Measurements from ENCODE around the gene PCDHA3. TPM values are rescaled to one million over a fixed set of nuclear protein-coding genes. Genes with fewer than 3 reads are reported as not detected.
"Not testable (repeated sequence)": the region's sequence is repeated elsewhere in the genome, so short reads cannot be mapped to it uniquely, and the experiment has no call there.

The PCDHA3 gene
- total RNA-seq, 2 experiments from 2014 or later = not detected

DNA sequence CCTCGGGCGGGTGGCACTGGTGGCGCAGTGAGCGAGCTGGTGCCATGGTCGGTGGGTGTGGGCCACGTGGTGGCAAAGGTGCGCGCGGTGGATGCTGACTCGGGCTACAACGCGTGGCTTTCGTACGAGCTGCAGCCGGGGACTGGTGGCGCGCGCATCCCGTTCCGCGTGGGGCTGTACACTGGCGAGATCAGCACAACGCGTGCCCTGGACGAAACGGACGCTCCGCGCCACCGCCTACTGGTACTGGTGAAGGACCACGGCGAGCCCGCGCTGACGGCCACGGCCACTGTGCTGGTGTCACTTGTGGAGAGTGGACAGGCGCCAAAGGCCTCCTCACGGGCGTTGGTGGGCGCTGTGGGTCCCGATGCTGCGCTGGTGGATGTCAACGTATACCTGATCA lies 8.0 kb downstream of the PCDHA3 start:
- ChIA-PET POLR2A (no interaction called here), CTCF (ENCODE audit: unreplicated experiment) (no interaction called here)
- TF ChIP-seq, protein P1, sequence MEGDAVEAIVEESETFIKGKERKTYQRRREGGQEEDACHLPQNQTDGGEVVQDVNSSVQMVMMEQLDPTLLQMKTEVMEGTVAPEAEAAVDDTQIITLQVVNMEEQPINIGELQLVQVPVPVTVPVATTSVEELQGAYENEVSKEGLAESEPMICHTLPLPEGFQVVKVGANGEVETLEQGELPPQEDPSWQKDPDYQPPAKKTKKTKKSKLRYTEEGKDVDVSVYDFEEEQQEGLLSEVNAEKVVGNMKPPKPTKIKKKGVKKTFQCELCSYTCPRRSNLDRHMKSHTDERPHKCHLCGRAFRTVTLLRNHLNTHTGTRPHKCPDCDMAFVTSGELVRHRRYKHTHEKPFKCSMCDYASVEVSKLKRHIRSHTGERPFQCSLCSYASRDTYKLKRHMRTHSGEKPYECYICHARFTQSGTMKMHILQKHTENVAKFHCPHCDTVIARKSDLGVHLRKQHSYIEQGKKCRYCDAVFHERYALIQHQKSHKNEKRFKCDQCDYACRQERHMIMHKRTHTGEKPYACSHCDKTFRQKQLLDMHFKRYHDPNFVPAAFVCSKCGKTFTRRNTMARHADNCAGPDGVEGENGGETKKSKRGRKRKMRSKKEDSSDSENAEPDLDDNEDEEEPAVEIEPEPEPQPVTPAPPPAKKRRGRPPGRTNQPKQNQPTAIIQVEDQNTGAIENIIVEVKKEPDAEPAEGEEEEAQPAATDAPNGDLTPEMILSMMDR (conservative IDR thresholded peaks at IDR 0.05; ENCODE audit: low read length) = no peak
- TF ChIP-seq EZH2phosphoT487 (IDR thresholded peaks at IDR 0.05; ENCODE audit: borderline replicate concordance, low read depth, low read length) = no peak
- Histone ChIP-seq H2AFZ (ENCODE audit: low read length) (no peak overlapping the region), H3K4me2 (ENCODE audit: low read length) (no peak overlapping the region), H3K36me3 (ENCODE audit: insufficient read depth, low read length) (no peaks in the 10 kb centered on the region), H3K4me3 (ENCODE audit: low read depth, low read length, poor library complexity, severe bottlenecking) (no peak overlapping the region), H3K9me3 (ENCODE audit: low read length) (no peaks in the 10 kb centered on the region), H4K20me1 (ENCODE audit: insufficient read depth, low read length) (no peaks in the 10 kb centered on the region), H3K9me2 (ENCODE audit: insufficient read depth, low read length) (no peaks in the 10 kb centered on the region), H3K27ac (ENCODE audit: low read depth, low read length, poor library complexity, severe bottlenecking) (no peak overlapping the region), H3K79me2 (ENCODE audit: insufficient read depth, low read depth, low read length) (no peaks in the 10 kb centered on the region), H3K4me1 (ENCODE audit: insufficient read depth, low read length, poor library complexity, severe bottlenecking) (no peaks in the 10 kb centered on the region)
- BruUV-seq (replicated peaks) = no TSS peak
- DNase-seq (ENCODE audit: low spot score) = no peak
- intact Hi-C loops (cut with micrococcal nuclease; ENCODE audit: unreplicated experiment) = no loop called here

DNA sequence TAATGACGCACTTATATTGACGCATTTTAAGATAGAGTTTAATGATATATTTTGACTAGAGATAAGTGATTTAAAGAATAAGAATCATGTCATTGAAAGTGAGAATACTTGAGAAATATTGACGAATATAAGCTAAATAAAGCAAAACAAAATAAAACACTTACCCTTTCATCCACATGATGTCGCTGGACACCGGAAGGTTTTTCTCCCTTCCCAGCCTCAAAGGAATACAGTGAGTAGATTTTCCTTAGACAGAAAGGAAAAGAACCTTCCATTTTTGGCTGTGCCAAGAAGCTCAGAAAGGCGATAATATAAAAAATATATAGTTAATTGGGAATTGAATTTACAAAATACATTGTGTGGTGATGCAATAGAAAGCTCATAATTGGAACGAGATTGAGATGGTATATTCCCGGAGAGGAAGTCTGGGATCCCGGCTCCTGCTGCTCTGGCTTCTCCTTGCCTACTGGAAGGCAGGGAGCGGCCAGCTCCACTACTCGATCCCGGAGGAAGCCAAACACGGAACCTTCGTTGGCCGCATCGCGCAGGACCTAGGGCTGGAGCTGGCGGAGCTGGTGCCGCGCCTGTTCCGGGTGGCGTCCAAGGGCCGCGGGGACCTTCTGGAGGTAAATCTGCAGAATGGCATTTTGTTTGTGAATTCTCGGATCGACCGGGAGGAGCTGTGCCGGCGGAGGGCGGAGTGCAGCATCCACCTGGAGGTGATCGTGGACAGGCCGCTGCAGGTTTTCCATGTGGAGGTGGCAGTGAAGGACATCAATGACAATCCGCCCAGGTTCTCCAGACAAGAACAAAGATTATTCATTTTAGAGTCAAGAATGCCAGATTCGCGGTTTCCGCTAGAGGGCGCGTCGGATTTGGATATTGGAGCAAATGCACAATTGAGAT lies 20.8 kb downstream of the PCDHA3 start, which contains the start of gene PCDHA5:
Gene PCDHA5, plus strand, starts transcription at position 239 of the 906 bp plus-strand sequence.
- Histone ChIP-seq H3K9me3 (ENCODE audit: low read length) (no peaks in the 10 kb centered on the region), H3K4me3 (ENCODE audit: low read depth, low read length, poor library complexity, severe bottlenecking) (no peak within 1 kb of the TSS), H3K36me3 (ENCODE audit: insufficient read depth, low read length) (no peaks in the 10 kb centered on the region), H3K79me2 (ENCODE audit: insufficient read depth, low read depth, low read length) (no peaks in the 10 kb centered on the region), H3K4me2 (ENCODE audit: low read length) (no peak within 1 kb of the TSS), H3K27ac (ENCODE audit: low read depth, low read length, poor library complexity, severe bottlenecking) (no peak within 1 kb of the TSS), H3K9me2 (ENCODE audit: insufficient read depth, low read length) (no peaks in the 10 kb centered on the region), H4K20me1 (ENCODE audit: insufficient read depth, low read length) (no peaks in the 10 kb centered on the region), H3K4me1 (ENCODE audit: insufficient read depth, low read length, poor library complexity, severe bottlenecking) (no peaks in the 10 kb centered on the region), H2AFZ (ENCODE audit: low read length) (no peak within 1 kb of the TSS)
- no peak for TF ChIP-seq EZH2phosphoT487 (IDR thresholded peaks at IDR 0.05; ENCODE audit: borderline replicate concordance, low read depth, low read length)
- TF ChIP-seq, protein P1 (conservative IDR thresholded peaks at IDR 0.05; ENCODE audit: low read length) = peak; percentile 93
- CTCF ChIA-PET (ENCODE audit: unreplicated experiment) = no interaction called here
- peak; percentile 52 for DNase-seq (ENCODE audit: low spot score)
- no TSS peak for BruUV-seq (replicated peaks)
- POLR2A ChIA-PET = no interaction called here
- intact Hi-C loops (cut with micrococcal nuclease; ENCODE audit: unreplicated experiment) = no loop called here

- DNase-seq (ENCODE audit: low spot score) = no peak
- no peaks in the 10 kb centered on the region for H3K79me2 ChIP-seq (ENCODE audit: insufficient read depth, low read depth, low read length)
- H3K9me3 ChIP-seq (ENCODE audit: low read length) = no peaks in the 10 kb centered on the region
- BruUV-seq (replicated peaks) = no TSS peak
- intact Hi-C loops (cut with micrococcal nuclease; ENCODE audit: unreplicated experiment) = no loop called here
- H3K4me2 ChIP-seq (ENCODE audit: low read length) = no peak overlapping the region
- no peak overlapping the region for H2AFZ ChIP-seq (ENCODE audit: low read length)
- TF ChIP-seq EZH2phosphoT487 (IDR thresholded peaks at IDR 0.05; ENCODE audit: borderline replicate concordance, low read depth, low read length) = no peak
- TF ChIP-seq, protein P1 (conservative IDR thresholded peaks at IDR 0.05; ENCODE audit: low read length) = peak; percentile 55
- no peaks in the 10 kb centered on the region for H3K36me3 ChIP-seq (ENCODE audit: insufficient read depth, low read length)
- no peaks in the 10 kb centered on the region for H4K20me1 ChIP-seq (ENCODE audit: insufficient read depth, low read length)
- H3K4me1 ChIP-seq (ENCODE audit: insufficient read depth, low read length, poor library complexity, severe bottlenecking) = no peaks in the 10 kb centered on the region
- no peak overlapping the region for H3K4me3 ChIP-seq (ENCODE audit: low read depth, low read length, poor library complexity, severe bottlenecking)
- no peak overlapping the region for H3K27ac ChIP-seq (ENCODE audit: low read depth, low read length, poor library complexity, severe bottlenecking)
- ChIA-PET POLR2A (no interaction called here), CTCF (ENCODE audit: unreplicated experiment) (no interaction called here)
- H3K9me2 ChIP-seq (ENCODE audit: insufficient read depth, low read length) = no peaks in the 10 kb centered on the region
Measured at GRCh38 chr5:140822281-140822629, 21.4 kb downstream of the PCDHA3 start.

GRCh38 chr5:140822969-140823368 lies 22.1 kb downstream of the PCDHA3 start:
- intact Hi-C loops (cut with micrococcal nuclease; ENCODE audit: unreplicated experiment) = not testable (repeated sequence)

More at GRCh38 chr5:140822969-140823368, 22.1 kb downstream of the PCDHA3 start:
- H3K4me2 ChIP-seq (ENCODE audit: low read length); H2AFZ ChIP-seq (ENCODE audit: low read length); POLR2A ChIA-PET; H3K36me3 ChIP-seq (ENCODE audit: insufficient read depth, low read length); H3K4me3 ChIP-seq (ENCODE audit: low read depth, low read length, poor library complexity, severe bottlenecking); H3K79me2 ChIP-seq (ENCODE audit: insufficient read depth, low read depth, low read length); H4K20me1 ChIP-seq (ENCODE audit: insufficient read depth, low read length); BruUV-seq (replicated peaks); H3K9me2 ChIP-seq (ENCODE audit: insufficient read depth, low read length); H3K27ac ChIP-seq (ENCODE audit: low read depth, low read length, poor library complexity, severe bottlenecking); H3K9me3 ChIP-seq (ENCODE audit: low read length); DNase-seq (ENCODE audit: low spot score); H3K4me1 ChIP-seq (ENCODE audit: insufficient read depth, low read length, poor library complexity, severe bottlenecking); CTCF ChIA-PET (ENCODE audit: unreplicated experiment): not testable (repeated sequence)

All from OCI-LY7 (cell line).